ENCODE data around the gene PCDHGB2. TPM values are rescaled to one million over a fixed set of nuclear protein-coding genes. Genes with fewer than 3 reads are reported as not detected.

PCDHGB2 gene
- total RNA-seq, 1 donor from 2014 or later: 3.0 TPM

GRCh38 chr5:141397756-141398551 is 38.2 kb downstream of the PCDHGB2 start, which contains the start of gene PCDHGB5:
TSS of gene PCDHGB5 (plus strand) at chr5:141397947. CDS start at chr5:141398128, 181 bp downstream.

GRCh38 chr5:141402553-141403243 is 42.9 kb downstream of the PCDHGB2 start, which contains the start of gene PCDHGA9:
TSS of gene PCDHGA9 (plus strand) at chr5:141402778. CDS start at chr5:141402953, 175 bp downstream.

GRCh38 chr5:141407790-141408505 is 48.2 kb downstream of the PCDHGB2 start, which contains the start of gene PCDHGB6:
TSS of gene PCDHGB6 (plus strand) at chr5:141408021. CDS start at chr5:141408203, 182 bp downstream.

Other genes with a start within 250 kb of the PCDHGB2 start
- gene PCDHB4, start 238.2 kb upstream of the PCDHGB2 start, total RNA-seq: 0.94 TPM in 1 of 2 replicates, not detected in the other
- 0.32 and 3.3 TPM in 2 replicates for gene PCDHB5, start 224.8 kb upstream of the PCDHGB2 start, total RNA-seq
- 0.16 and 0.17 TPM in 2 replicates for gene PCDHB6, start 209.9 kb upstream of the PCDHGB2 start, total RNA-seq
- gene PCDHB7, start 187.3 kb upstream of the PCDHGB2 start, total RNA-seq: 0.32 and 0.60 TPM in 2 replicates
- gene PCDHB8, start 182.2 kb upstream of the PCDHGB2 start, total RNA-seq: 0.32 and 0.69 TPM in 2 replicates
- 0.16 and 2.1 TPM in 2 replicates for gene PCDHB16, start 177.6 kb upstream of the PCDHGB2 start, total RNA-seq
- gene PCDHB9, start 172.8 kb upstream of the PCDHGB2 start, total RNA-seq: 0.16 and 0.69 TPM in 2 replicates
- gene PCDHB10, start 167.6 kb upstream of the PCDHGB2 start, total RNA-seq: 0.47 and 1.4 TPM in 2 replicates
- 0.16 and 0.69 TPM in 2 replicates for gene PCDHB11, start 160.4 kb upstream of the PCDHGB2 start, total RNA-seq
- 0.16 and 0.86 TPM in 2 replicates for gene PCDHB12, start 151.3 kb upstream of the PCDHGB2 start, total RNA-seq
- 0.32 and 0.94 TPM in 2 replicates for gene PCDHB13, start 146.1 kb upstream of the PCDHGB2 start, total RNA-seq
- gene PCDHB14, start 136.7 kb upstream of the PCDHGB2 start, total RNA-seq: 0.63 and 2.6 TPM in 2 replicates
- gene PCDHB15, start 114.6 kb upstream of the PCDHGB2 start, total RNA-seq: 0.32 and 0.60 TPM in 2 replicates
- gene SLC25A2, start 55.9 kb upstream of the PCDHGB2 start, total RNA-seq: 0.32 TPM in 1 of 2 replicates, not detected in the other
- gene TAF7, start 39.2 kb upstream of the PCDHGB2 start, total RNA-seq: 67.1 and 89.5 TPM in 2 replicates
- gene PCDHGA1, start 29.5 kb upstream of the PCDHGB2 start, total RNA-seq: 1.3 and 1.9 TPM in 2 replicates
- gene PCDHGA2, start 21.2 kb upstream of the PCDHGB2 start, total RNA-seq: 2.3 and 4.9 TPM in 2 replicates
- gene PCDHGA3, start 16.2 kb upstream of the PCDHGB2 start, total RNA-seq: 1.0 and 1.9 TPM in 2 replicates
- gene PCDHGB1, start 9.9 kb upstream of the PCDHGB2 start, total RNA-seq: 1.5 and 3.8 TPM in 2 replicates
- 1.1 and 4.7 TPM in 2 replicates for gene PCDHGA4, start 5.0 kb upstream of the PCDHGB2 start, total RNA-seq
- gene PCDHGA5, start 4.2 kb downstream of the PCDHGB2 start, total RNA-seq: 1.6 and 2.0 TPM in 2 replicates
- 5.1 and 5.4 TPM in 2 replicates for gene PCDHGB3, start 10.2 kb downstream of the PCDHGB2 start, total RNA-seq
- gene PCDHGA6, start 13.9 kb downstream of the PCDHGB2 start, total RNA-seq: 2.4 and 3.9 TPM in 2 replicates
- 5.7 and 11.5 TPM in 2 replicates for gene PCDHGA7, start 22.7 kb downstream of the PCDHGB2 start, total RNA-seq
- gene PCDHGB4, start 27.7 kb downstream of the PCDHGB2 start, total RNA-seq: 26.7 and 34.0 TPM in 2 replicates
- 3.5 and 4.4 TPM in 2 replicates for gene PCDHGA8, start 32.6 kb downstream of the PCDHGB2 start, total RNA-seq
- gene PCDHGB5, start 38.0 kb downstream of the PCDHGB2 start, total RNA-seq: 33.0 and 33.1 TPM in 2 replicates
- gene PCDHGA9, start 42.8 kb downstream of the PCDHGB2 start, total RNA-seq: 2.9 and 3.8 TPM in 2 replicates
- gene PCDHGB6, start 48.0 kb downstream of the PCDHGB2 start, total RNA-seq: 3.0 and 3.7 TPM in 2 replicates
- gene PCDHGA10, start 53.0 kb downstream of the PCDHGB2 start, total RNA-seq: 2.3 and 7.1 TPM in 2 replicates
- gene PCDHGB7, start 57.7 kb downstream of the PCDHGB2 start, total RNA-seq: 5.2 and 9.9 TPM in 2 replicates
- gene PCDHGA11, start 61.1 kb downstream of the PCDHGB2 start, total RNA-seq: 7.0 and 12.0 TPM in 2 replicates
- 7.4 and 15.8 TPM in 2 replicates for gene PCDHGA12, start 70.5 kb downstream of the PCDHGB2 start, total RNA-seq
- 55.5 and 158 TPM in 2 replicates for gene PCDHGC3, start 116.0 kb downstream of the PCDHGB2 start, total RNA-seq
- 3.2 and 3.3 TPM in 2 replicates for gene PCDHGC4, start 125.0 kb downstream of the PCDHGB2 start, total RNA-seq
- 3.5 and 4.4 TPM in 2 replicates for gene PCDHGC5, start 129.1 kb downstream of the PCDHGB2 start, total RNA-seq